GM12874 (cell line): ENCODE data around the gene LRP1.

ENCODE experiments used
- CTCF ChIP-seq: IDR thresholded peaks from 2 replicates; pipeline ENCODE4 v1.5.1; 2011; ENCODE audit warnings: low read depth, mild to moderate bottlenecking, control low read depth, low read length, moderate library complexity; ENCODE audit not compliant: insufficient read depth

The LRP1 gene

GRCh38 chr12:57237932-57238853 is 109.9 kb downstream of the LRP1 start:
- TF ChIP-seq CTCF = no peak

GRCh38 chr12:57238854-57239554 is 110.7 kb downstream of the LRP1 start:
- TF ChIP-seq CTCF = peak; percentile 100

- TF ChIP-seq CTCF = no peak
Observed at GRCh38 chr12:57239587-57240065, 111.3 kb downstream of the LRP1 start.

GRCh38 chr12:57240066-57240921 is 112.0 kb downstream of the LRP1 start:
- no peak for TF ChIP-seq CTCF

GRCh38 chr12:57240926-57241401 is 112.7 kb downstream of the LRP1 start:
- TF ChIP-seq CTCF = no peak

- TF ChIP-seq CTCF = no peak
Observed at GRCh38 chr12:57241402-57242310, 113.4 kb downstream of the LRP1 start.
